GM21381 (cell line): ENCODE measurements around the gene AHDC1.

Source experiments
- ATAC-seq: cut with Tn5 transposase; IDR thresholded peaks from one replicate; pipeline ENCODE4 v1.9.1; 2021; ENCODE audit warnings: mild to moderate bottlenecking, moderate library complexity; ENCODE audit not compliant: unreplicated experiment

AHDC1 gene

DNA sequence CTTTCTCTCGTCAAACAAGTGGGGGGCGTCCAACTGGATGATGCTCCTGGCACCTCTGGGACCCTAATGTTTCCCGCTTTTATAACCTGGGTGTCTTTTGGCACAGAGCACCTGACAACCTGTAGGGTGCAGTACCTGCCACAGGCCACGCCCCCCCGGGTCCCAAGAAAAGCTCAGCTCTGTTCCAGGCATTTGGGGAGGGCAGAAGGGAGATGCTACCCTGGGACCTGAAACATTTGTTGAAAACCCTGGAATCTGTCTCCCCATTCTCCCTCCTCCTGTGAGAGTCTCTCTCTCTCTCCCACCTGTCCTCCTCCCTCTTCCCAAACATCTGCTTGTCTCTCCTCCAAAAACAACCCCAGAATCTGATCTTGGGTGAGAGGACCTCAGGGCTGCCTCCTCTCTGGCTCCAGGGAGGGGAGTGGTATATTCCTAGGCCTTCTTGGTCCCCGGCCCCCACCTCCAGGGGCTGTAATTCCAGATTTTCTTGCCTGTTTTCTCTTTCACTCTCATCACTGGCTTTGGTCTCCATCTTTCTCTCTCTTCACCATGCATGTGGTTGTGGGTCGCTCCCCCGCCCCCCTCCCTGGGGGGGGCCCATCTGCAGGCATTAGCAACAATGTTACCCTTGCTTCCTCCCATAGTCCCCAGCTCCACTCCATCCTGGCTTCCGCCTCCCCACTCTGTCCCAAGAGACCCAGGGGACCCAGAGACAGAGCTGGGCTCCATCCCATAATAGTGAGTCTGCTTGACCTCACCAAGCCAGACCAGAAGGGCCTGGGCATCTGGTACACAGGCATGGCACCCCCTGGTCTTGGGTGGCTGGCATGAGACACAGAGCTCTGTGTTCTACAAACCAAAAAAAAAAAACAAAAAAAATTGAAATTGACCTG, 4.1 kb downstream of the AHDC1 start:
- ATAC-seq, result no peak

DNA sequence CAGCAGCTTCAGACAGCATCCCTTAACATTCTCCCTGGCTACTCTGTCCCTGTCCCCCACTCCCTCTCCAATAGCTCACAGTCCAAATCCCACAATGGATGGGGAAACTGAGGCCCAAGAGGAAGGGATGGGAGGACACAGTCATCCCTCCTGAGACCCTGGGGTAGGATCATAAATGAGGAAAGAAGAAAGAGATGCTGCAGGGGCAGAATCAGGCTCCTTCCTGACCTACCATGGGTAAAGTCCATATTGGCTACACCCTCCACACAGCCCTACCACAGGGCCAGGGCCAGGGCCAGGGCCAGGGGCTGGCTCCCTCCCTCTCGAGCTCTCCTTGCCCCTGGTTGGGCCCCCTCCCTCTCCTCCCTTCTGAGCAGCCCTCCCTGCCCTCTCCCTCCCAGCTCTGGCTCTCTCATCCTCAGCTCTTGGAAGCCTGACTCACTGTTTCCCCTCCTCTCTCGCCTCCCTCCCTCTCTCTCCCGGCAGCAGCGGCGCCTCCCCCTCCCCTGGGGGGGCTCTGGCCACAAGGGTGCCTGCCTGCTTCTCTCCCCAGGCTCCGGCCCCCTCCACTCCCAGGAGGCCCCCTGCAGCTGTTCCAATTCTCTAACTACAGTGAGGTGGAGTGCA, 4.9 kb downstream of the AHDC1 start:
- no peak for ATAC-seq

- no peak for ATAC-seq
Measured at GRCh38 chr1:27598295-27598687, 5.7 kb downstream of the AHDC1 start.

DNA sequence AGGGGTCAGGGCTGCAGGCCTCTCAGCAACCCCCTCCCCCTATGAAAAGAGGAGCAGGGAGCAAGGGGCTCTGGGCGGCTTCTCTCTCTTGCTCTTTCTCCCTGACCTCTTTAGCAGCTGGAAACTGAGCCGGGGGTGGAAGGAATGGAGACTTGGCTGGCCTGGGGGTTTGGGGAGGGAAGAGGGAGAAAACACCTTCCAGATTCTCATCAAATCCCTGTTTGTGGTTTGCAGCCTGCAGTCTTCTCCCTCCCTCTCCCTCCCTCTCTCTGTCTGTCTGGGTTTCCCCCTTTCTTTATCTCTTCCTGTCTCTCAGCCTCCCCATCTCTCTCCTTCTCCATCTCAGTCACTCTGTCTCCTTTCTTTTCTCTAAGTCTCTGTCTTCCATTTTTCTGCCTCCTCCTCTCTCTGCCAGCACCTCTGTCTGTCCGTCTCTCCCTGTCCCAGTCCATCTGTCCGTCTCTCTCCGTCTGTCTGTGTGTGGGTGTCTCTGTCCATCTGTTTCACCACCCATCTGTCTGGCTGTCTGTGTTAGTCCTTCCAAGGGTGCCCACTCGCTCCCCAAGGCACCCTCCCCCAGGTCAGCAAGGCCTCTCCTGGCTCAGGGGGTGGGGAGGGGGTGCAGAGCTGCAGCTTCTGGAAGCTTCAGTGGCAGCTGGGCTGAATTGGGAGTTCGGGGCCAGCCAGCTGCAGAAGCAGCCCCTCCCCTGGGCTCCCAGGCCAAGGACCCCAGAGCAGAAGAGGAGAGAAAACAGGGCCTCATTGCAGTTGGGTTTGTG, 6.2 kb downstream of the AHDC1 start:
- ATAC-seq, result no peak

DNA sequence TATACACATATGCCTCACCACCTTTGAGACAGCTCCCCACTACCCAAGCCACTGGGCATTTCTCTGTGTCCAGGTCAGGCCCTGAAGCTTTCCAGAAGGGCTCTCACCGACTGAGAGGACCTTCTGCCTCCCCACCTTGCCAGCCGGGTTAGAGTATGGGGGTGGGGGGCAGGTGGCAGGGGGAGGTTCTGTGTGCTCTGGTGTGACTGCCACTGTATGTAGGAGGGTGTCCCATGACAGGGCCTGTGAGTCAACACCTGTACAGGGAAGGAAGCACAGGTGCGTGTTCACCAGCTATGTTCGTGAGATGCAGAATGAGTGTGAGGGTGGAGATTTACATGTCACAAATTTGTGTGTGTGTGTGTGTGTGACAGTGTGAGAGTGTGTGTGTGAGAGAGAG, 7.0 kb downstream of the AHDC1 start:
- ATAC-seq, result no peak

DNA sequence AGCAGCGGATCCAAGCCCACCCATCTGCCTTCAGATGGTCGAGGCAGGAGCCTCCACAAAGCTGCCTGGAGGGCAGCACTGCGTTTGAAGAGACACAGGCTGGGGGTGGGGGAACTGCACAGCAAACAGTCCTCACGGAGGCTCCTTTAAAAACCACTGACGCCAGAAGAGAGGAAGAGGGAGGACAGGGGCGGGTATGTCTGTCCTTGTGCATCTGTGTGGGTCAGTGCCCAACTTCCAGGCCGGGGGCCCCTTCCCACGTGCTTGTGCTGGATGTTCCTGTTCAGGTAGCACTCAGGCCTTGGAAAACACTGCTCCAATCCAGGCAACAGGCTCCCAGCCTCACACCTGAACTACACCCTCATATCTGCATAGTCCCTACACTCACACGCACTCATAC, 7.7 kb downstream of the AHDC1 start:
- ATAC-seq, result no peak

- no peak for ATAC-seq
Measured at GRCh38 chr1:27595597-27595996, 8.3 kb downstream of the AHDC1 start.

DNA sequence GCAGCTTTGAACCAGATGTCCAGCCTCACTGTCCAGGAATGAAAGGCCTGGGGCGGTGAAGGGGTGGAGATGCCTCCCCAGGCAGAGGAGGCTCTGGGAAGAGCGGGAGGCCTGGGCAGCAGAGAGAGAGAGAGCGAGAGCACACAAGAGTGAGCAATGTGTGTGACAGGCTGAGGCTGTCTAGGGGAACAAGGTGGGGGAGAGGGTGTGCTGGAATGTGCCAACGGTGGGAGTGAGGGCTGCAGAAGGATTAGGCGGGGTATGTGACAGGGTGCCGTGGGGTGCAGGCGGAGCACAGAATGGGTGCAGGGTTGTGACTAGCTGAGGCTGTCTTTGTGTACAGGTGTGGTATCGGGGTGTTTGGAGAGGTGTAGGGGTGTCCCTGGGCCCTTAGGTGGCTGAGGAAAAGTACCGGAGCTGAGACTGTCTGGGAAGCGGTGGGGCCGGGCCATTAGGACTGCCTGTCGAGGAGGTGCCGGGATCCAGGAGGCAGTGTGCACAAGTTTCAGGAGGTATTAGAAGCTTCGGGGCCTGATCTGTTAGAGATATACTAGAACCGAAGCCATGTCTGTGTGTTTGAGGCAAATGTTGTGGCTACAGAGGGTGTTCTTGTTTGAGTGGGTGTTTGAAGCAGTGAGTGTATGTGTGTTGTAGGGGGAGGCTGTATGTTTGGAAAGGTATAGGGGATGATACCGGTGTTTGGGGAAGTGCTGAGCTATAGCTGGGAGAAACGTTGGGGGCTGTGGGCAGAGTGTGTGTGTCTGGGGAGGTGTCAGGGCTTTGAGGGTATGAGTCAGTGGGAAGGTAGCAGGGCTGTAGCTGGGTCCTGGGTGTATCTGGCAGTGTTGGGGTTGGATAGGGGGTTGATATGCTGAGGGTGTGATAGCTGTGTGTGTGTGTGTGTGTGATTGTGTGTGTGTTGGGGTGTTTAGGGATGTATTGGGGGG, 9.1 kb downstream of the AHDC1 start:
- ATAC-seq, result no peak

GRCh38 chr1:27593678-27594563, 10.0 kb downstream of the AHDC1 start:
- no peak for ATAC-seq

- no peak for ATAC-seq
Measured at GRCh38 chr1:27592931-27593677, 10.8 kb downstream of the AHDC1 start.

DNA sequence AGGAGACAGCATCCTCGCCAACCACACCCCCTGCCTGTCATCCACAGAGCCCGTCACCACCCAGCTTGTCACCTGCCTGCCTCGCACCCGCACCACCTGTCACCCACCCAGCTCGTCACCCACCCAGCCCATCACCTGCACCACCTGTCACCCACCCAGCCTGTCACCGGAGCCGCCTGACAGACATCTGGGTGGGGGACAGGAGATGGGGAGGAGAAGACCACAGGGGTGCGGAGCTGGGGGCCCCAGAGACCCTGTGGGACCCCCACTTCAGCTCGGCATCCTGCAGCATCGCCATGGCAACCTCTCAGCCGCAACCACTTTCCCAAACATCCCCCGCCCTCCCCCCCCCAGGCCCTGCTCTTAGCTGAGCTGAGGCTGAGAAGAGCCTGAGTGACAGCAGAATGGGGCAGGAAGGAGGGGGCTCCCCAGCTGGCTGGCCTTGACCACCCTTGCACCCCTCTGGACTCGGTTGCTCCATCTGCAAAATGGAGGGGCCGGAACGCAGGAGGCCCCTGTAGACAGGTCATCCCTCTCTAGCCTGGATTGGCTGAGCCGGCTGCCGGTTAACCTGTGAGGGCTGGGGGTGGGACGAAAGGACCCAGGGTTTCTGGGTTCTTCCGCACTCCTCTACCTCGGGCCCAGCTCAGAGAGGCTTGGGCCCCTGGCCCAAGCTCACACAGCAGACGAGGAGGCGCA, 11.6 kb downstream of the AHDC1 start:
- ATAC-seq, result no peak

DNA sequence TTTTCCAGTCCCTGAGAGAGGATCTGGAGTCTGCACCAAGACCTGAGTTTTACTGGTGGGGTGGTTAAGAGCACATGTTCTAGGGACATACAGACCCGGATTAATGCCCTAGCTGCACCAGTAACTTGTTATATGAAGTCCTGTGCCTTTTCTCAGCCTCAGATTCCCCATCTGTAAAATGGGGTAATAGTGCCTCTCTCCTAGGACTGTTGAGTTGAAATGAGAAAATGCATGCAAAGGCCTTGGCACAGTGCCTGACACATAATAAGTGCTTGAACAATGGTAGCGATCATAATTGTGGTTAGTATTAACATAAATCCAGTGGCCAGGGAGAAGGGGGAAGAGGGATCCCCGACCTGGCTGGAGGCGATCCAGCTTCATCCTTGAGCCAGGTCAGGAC, 12.3 kb downstream of the AHDC1 start:
- no peak for ATAC-seq

DNA sequence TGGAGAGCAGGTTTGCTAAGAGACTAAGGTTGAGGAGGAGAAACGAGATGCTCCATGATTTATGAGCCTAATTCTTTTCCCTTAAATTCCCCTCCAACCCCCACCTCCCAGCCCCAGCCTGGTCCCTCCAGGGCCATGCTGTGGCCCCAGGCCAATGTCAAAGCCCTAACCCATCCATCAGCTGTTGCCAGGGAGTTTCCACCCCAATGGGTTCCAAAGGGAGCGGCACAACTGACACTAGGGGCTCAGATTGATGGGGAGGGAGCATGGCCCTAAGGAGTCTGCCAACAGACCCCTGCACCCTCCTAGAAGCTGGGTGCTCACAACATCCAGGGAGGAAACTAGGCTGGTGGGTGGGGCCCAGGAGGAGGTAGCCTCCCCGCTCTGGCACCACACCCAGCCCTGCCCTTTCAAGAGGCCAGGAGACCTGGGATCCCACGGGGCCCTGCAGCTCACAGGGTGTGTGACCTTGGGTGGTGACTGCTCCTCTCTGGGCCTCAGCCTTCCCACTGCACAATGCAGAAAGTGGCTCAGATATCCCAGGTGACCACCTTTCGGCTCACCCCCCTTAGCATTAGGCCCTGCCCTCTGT, 12.9 kb downstream of the AHDC1 start:
- no peak for ATAC-seq

- no peak for ATAC-seq
Measured at GRCh38 chr1:27589841-27590426, 14.0 kb downstream of the AHDC1 start.

GRCh38 chr1:27589441-27589840, 14.5 kb downstream of the AHDC1 start:
- ATAC-seq, result no peak

DNA sequence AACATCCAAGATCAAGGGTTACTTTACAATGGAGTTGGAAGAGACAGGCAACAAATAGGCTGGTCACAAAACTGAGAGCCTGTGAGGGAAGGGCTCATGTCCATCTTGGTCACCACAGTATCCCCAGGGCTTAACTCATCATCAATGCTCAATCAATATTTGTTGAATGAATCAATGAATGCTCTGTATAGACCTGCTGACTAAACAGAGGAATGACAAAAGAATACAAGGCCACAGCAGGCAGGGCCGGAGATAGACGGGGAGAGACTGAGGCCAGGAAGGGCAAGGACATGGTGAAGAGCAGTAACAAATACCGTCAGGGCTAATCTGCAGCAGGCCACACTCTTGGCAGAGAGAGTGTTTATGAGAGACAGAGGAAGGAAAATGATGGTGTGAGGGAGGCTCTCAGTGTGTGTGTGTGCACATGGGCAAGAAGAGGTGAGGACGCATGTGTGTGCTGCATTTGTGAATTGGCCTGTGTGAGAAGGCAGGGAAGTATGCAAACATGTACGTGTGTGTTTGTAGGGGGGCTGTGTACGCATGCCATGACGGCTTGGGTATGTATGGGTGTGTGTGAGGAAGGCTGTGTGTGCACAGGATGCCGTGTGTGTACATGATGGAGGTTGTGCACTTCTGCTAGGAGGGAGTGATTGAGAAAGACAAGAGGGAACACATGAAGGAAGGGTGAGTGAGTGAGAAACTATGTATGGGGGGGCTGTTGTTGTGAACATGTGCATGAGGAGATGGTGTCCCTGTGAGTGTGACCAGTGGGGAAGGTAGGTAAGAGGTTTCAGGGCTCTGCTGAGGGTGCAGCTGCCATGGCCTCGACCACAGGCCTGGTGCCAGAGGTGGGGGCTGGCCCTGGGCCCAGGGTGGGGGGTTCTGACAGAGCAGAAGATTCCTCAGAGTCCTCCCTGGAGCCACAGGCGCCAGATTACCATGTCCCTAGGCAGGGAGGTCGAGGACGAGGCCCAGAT, 15.4 kb downstream of the AHDC1 start:
- ATAC-seq, result no peak
